Measurements from ENCODE around the gene CHMP3.
A peak's percentile ranks its signal among the peaks of the same experiment; 100 is the strongest.
"Not testable (repeated sequence)": the region's sequence is repeated elsewhere in the genome, so short reads cannot be mapped to it uniquely, and the experiment has no call there.

The CHMP3 gene

DNA sequence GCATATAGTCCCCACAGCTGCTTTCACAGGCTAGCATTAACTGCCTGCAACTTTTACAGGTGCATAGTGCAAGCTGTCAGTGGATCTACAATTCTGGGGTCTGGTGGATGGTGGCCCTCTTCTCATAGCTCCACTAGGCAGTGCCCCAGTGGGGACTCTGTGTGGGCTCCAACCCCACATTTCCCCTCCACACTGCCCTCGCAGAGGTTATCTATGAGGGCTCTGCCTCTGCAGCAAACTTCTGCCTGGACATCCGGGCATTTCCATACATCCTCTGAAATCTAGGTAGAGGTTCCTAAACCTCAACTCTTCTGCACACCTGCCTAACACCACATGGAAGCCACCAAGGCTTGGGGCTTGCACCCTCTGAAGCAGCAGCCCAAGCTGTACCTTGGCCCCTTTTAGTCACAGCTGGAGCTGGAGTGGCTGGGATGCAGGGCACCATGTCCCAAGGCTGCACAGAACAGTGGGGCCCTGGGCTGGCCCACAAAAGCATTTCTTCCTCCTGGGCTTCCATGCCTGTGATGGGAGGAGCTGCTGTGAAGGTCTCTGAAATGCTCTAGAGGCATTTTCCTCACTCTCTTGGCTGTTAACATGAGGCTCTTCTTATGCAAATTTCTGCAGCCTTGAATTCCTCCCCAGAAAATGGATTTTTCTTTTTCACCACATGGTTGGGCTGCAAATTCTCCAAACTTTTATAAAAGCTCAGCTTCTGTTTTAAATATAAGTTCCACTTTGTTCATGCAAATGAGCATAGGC lies 62.7 kb downstream of the CHMP3 start:
- no peak for TF ChIP-seq SPI1 (IDR thresholded peaks at IDR 0.05; ENCODE audit: low read depth, low read length)
- no peak for TF ChIP-seq POLR2A (IDR thresholded peaks at IDR 0.05; ENCODE audit: low read depth, low read length)
- TF ChIP-seq POU2F2 (IDR thresholded peaks at IDR 0.05; ENCODE audit: low read depth, low read length) = no peak
- TF ChIP-seq PAX5 (IDR thresholded peaks at IDR 0.05; ENCODE audit: insufficient read depth, low read length, severe bottlenecking) = no peak
- no peak for TF ChIP-seq TAF1 (IDR thresholded peaks at IDR 0.05; ENCODE audit: low read depth, low read length)
- TF ChIP-seq POLR2AphosphoS5 (IDR thresholded peaks at IDR 0.05; ENCODE audit: low read depth, low read length) = no peak
- DNase-seq (ENCODE audit: insufficient read length, low spot score) (no peak), FAIRE-seq (no peak)

DNA sequence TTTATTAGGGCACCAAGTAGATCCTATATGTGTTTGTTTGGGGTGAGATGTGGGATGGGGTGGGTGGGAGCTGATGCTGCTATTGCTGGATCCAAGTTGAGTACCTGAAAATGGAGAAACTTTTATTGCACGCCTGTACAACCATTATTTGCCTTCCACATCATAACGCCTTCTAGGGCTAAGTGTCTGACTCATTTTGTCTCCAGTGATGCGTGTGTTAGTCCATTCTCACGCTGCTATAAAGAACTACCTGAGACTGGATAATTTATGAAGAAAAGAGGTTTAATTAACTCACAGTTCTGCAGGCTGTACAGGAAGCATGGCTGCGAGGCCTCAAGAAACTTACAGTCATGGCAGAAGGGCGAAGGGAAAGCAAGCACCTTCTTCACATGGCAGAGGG lies 63.9 kb downstream of the CHMP3 start:
- TF ChIP-seq PAX5 (IDR thresholded peaks at IDR 0.05; ENCODE audit: insufficient read depth, low read length, severe bottlenecking) (no peak), POLR2A (IDR thresholded peaks at IDR 0.05; ENCODE audit: low read depth, low read length) (no peak), SPI1 (IDR thresholded peaks at IDR 0.05; ENCODE audit: low read depth, low read length) (no peak), POLR2AphosphoS5 (IDR thresholded peaks at IDR 0.05; ENCODE audit: low read depth, low read length) (no peak; the same call in 1 of the 2 replicates), POU2F2 (IDR thresholded peaks at IDR 0.05; ENCODE audit: low read depth, low read length) (no peak), TAF1 (IDR thresholded peaks at IDR 0.05; ENCODE audit: low read depth, low read length) (no peak)
- FAIRE-seq = no peak

DNA sequence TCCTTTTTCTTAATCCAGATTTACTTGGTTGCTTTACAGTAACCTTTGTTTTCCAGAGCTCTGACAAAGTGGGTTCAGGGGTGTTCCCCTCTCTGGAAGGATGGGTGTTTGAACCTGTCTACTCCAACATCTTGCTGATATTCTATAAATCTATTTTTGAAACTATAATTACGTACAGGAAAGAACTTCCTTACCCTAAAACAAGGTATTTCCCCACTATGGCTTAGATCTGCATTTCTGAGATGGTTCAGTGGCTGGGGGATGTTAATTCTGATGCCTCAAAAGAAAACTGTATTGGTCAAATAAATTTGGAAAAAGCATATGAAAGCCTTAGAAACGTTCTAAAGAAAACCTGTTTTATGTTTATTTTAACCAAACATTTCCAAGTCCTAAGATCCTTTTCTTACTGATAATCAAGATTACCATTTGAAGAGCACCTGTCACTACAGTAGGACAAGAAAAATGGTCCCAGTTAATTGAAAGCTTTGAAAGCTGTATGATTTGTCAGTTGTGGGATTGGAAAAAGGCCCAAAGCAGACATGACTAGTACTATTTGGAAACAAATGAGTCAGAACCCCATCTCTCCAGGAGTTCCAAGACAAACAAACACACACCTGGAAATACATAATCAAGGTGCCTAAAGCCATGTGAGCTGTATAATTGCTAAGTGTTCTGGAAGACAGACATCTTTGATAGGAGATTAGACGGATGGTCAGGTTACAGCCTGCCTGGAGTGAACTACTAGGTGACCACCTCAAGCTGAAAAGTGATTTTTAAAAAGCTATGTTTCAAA lies 64.6 kb downstream of the CHMP3 start:
- no peak for DNase-seq (ENCODE audit: insufficient read length, low spot score)
- TF ChIP-seq PAX5 (IDR thresholded peaks at IDR 0.05; ENCODE audit: insufficient read depth, low read length, severe bottlenecking) = no peak
- TF ChIP-seq SPI1 (IDR thresholded peaks at IDR 0.05; ENCODE audit: low read depth, low read length) = no peak
- no peak for TF ChIP-seq POLR2A (IDR thresholded peaks at IDR 0.05; ENCODE audit: low read depth, low read length)
- TF ChIP-seq TAF1 (IDR thresholded peaks at IDR 0.05; ENCODE audit: low read depth, low read length) = no peak
- no peak for TF ChIP-seq POLR2AphosphoS5 (IDR thresholded peaks at IDR 0.05; ENCODE audit: low read depth, low read length)
- TF ChIP-seq POU2F2 (IDR thresholded peaks at IDR 0.05; ENCODE audit: low read depth, low read length) = no peak
- FAIRE-seq = no peak

More for the DNA sequence above, 63.9 kb downstream of the CHMP3 start:
- DNase-seq (ENCODE audit: insufficient read length, low spot score) = no peak

DNA sequence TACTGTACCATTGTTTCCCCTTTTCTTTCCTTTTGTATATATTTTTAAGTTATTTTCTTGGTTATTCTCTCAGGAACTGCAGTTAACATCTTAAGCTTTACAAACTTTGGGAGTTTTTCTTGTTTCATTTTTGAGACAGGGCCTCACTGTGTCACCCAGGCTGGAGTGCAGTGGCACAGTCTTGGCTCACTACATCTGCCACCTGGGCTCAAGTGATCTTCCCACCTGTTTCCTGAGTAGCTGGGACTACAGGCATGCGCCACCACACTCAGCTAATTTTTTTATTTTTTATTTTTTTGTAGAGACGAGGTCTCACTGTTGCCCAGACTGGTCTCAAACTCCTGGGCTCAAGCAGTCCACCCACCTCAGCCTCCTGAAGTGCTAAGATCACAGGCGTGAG lies 66.9 kb downstream of the CHMP3 start:
- FAIRE-seq; DNase-seq (ENCODE audit: insufficient read length, low spot score): not testable (repeated sequence)

- DNase-seq (ENCODE audit: insufficient read length, low spot score) = no peak
- FAIRE-seq = no peak
- TF ChIP-seq POU2F2 (IDR thresholded peaks at IDR 0.05; ENCODE audit: low read depth, low read length) (no peak), SPI1 (IDR thresholded peaks at IDR 0.05; ENCODE audit: low read depth, low read length) (no peak), POLR2AphosphoS5 (IDR thresholded peaks at IDR 0.05; ENCODE audit: low read depth, low read length) (no peak), PAX5 (IDR thresholded peaks at IDR 0.05; ENCODE audit: insufficient read depth, low read length, severe bottlenecking) (no peak), TAF1 (IDR thresholded peaks at IDR 0.05; ENCODE audit: low read depth, low read length) (no peak), POLR2A (IDR thresholded peaks at IDR 0.05; ENCODE audit: low read depth, low read length) (no peak)
Measured at GRCh38 chr2:86492048-86492453, 71.2 kb downstream of the CHMP3 start.

- DNase-seq (ENCODE audit: insufficient read length, low spot score) (no peak), FAIRE-seq (no peak)
- TF ChIP-seq POU2F2 (IDR thresholded peaks at IDR 0.05; ENCODE audit: low read depth, low read length) = no peak
- no peak for TF ChIP-seq POLR2AphosphoS5 (IDR thresholded peaks at IDR 0.05; ENCODE audit: low read depth, low read length)
- no peak for TF ChIP-seq POLR2A (IDR thresholded peaks at IDR 0.05; ENCODE audit: low read depth, low read length)
- TF ChIP-seq TAF1 (IDR thresholded peaks at IDR 0.05; ENCODE audit: low read depth, low read length) = no peak
- no peak for TF ChIP-seq PAX5 (IDR thresholded peaks at IDR 0.05; ENCODE audit: insufficient read depth, low read length, severe bottlenecking)
Measured at GRCh38 chr2:86491088-86491487, 72.2 kb downstream of the CHMP3 start.

DNA sequence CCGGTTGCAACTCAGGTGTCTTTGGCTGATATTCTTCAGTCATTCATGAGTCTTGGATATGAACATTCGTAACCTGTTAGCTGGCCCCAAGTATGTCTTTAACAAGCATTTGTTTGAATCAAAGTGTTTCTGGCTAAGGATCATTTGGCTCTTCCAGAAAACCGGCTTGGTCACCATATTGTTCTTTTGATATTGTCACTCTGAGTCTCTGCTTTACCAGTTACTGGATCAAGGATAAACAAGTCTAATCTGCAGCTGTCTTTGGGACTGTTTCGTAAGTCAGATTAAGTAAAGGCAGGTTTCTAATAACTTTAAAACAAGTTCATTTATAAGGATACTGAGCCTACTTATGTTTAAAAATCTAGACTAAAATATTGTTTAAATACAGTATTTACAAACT lies 73.0 kb downstream of the CHMP3 start:
- TF ChIP-seq PAX5 (IDR thresholded peaks at IDR 0.05; ENCODE audit: insufficient read depth, low read length, severe bottlenecking) = no peak
- TF ChIP-seq SPI1 (IDR thresholded peaks at IDR 0.05; ENCODE audit: low read depth, low read length) = no peak
- no peak for TF ChIP-seq POU2F2 (IDR thresholded peaks at IDR 0.05; ENCODE audit: low read depth, low read length)
- no peak for TF ChIP-seq POLR2AphosphoS5 (IDR thresholded peaks at IDR 0.05; ENCODE audit: low read depth, low read length)
- TF ChIP-seq TAF1 (IDR thresholded peaks at IDR 0.05; ENCODE audit: low read depth, low read length) = no peak
- no peak for TF ChIP-seq POLR2A (IDR thresholded peaks at IDR 0.05; ENCODE audit: low read depth, low read length)
- DNase-seq (ENCODE audit: insufficient read length, low spot score) (no peak), FAIRE-seq (no peak)

DNA sequence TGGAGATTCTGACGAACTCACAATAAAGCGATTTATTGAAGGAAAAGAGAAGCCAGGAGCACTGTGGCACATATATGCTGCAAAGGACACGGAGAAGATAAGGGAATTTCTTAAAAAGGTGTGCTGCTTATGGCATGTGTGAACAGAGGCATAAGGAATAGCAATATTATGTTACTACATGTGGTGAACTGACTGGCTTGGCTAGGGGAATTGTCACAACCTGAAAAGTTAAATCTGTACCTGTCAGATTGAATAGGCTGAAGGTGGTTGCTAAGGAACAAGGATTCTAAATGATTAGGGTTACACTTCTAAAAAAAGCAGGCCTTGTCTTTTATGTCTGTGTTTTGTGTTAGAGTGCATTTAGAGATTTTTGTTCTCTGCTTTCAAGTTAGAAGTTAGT lies 73.7 kb downstream of the CHMP3 start:
- TF ChIP-seq PAX5 (IDR thresholded peaks at IDR 0.05; ENCODE audit: insufficient read depth, low read length, severe bottlenecking) (no peak), POLR2A (IDR thresholded peaks at IDR 0.05; ENCODE audit: low read depth, low read length) (no peak), POU2F2 (IDR thresholded peaks at IDR 0.05; ENCODE audit: low read depth, low read length) (no peak), TAF1 (IDR thresholded peaks at IDR 0.05; ENCODE audit: low read depth, low read length) (no peak), SPI1 (IDR thresholded peaks at IDR 0.05; ENCODE audit: low read depth, low read length) (no peak), POLR2AphosphoS5 (IDR thresholded peaks at IDR 0.05; ENCODE audit: low read depth, low read length) (no peak)
- no peak for FAIRE-seq
- no peak for DNase-seq (ENCODE audit: insufficient read length, low spot score)

DNA sequence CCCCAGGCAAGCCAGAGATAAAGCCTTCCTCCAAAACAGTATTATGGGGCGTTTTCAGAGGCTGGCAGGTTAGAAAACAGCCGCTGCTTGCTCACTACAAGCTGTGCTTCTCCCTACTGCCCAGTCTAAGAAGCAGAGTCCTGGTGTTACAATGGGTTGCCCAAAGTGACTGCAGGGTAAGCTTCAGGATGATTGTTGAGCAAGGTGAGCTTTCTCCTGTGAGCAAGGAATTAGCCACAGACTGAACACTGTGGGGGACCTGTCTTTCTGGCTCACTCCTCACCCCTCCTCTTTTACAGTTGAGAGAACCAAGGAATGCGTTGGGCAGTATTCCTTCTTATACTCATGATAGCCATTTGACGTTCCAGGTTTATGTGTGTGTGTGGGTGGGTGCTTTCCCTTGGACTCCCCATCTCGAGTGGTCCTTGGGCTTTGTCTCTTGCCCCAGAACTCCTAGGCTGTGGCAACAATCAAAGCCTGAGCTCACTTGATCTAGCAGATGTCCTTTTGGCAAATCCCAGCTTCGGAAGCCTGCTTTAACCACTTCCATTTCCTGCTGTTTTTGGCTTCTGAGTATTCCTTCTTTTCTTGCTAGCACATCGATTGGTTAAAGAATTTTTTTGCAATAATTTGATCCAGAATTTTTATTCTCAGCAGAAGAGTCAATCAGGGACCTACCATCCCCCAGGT lies 74.5 kb downstream of the CHMP3 start:
- TF ChIP-seq POLR2A (IDR thresholded peaks at IDR 0.05; ENCODE audit: low read depth, low read length) (0 out of 2 replicates have a peak, but pooled peaks have one; percentile 39), TAF1 (IDR thresholded peaks at IDR 0.05; ENCODE audit: low read depth, low read length) (no peak)
- no peak for FAIRE-seq
- no peak for DNase-seq (ENCODE audit: insufficient read length, low spot score)

Measured in GM12891 (cell line).